Head of caudate nucleus (tissue), 42 donors: Measurements from ENCODE around the gene SFSWAP.

Source experiments
- DNase-seq, 42 donors: peaks; one replicate each; pipeline versions ENCODE4 v3.0.0 to v3.0.0-alpha.2; 2020 to 2021; ENCODE audit warnings: mixed read lengths in 7 of 42
- intact Hi-C: fragments of 100-400 bp; cut with DNase I; formaldehyde crosslinking; loops from one replicate; pipeline ENCODE4 v1.15.0; 2022

SFSWAP gene

GRCh38 chr12:131818821-131819585 is 108.1 kb downstream of the SFSWAP start:
- intact Hi-C loops: no loop called here
- no peak for DNase-seq

DNA sequence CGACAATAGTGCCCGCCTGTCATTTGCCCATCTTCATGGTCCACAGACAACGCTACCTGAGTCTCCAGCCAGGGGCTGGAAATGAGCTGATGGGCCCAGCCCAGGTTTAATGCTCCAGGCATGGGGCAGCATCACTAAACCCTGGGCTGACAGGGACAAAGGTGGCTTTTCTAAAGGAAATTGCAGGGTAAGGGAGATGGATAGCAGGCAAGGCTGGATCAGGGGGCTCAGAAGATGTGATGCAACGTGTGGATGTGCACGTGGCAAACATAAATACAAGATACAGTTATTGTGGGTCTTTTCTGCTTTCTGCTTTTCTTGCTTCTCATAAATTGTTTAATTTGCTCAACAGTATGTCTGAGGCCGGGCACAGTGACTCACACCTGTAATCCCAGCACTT is 113.6 kb downstream of the SFSWAP start:
- DNase-seq: no peak
- intact Hi-C loops: loop anchor here (10.0 kb wide), 1 partner anchor 90 kb away; no protein-coding TSS in a partner anchor

DNA sequence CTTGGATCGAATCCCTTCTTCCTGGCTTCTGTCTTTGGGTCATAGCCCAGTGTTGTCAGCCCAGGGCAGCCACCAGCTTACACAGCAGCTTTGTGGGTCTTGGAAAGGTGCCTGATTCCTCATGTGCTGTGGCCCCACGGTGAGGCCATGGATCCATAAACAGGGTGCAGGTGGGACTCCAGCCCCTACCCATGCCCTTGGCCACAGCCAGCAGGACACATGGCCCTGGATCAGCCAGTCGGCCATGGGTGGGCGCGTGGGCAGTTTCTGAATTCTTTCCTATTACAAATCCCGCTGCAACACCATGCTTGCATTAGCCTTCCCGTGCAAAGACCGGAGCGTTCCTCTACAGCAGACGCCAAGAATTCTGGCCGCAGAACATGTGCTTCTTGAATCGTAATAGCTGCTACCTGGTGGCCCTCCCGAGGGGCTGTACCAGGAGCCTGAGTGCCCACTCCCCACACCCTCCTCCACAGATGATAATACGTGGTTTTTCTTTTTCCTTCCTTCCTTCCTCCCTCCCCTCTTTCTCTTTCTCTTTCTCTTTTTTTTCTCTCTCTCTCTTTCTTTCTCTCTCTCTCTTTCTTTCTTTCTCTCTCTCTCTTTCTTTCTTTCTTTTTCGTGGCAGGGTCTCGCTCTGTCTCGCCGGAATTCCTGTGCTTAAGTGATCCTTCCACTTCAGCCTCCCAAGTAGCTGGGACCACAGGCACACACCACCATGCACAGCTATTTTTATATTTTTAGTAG is 114.4 kb downstream of the SFSWAP start:
- peak in 11 of 42 donors; percentile 39 to 73 (median 51) for DNase-seq

DNA sequence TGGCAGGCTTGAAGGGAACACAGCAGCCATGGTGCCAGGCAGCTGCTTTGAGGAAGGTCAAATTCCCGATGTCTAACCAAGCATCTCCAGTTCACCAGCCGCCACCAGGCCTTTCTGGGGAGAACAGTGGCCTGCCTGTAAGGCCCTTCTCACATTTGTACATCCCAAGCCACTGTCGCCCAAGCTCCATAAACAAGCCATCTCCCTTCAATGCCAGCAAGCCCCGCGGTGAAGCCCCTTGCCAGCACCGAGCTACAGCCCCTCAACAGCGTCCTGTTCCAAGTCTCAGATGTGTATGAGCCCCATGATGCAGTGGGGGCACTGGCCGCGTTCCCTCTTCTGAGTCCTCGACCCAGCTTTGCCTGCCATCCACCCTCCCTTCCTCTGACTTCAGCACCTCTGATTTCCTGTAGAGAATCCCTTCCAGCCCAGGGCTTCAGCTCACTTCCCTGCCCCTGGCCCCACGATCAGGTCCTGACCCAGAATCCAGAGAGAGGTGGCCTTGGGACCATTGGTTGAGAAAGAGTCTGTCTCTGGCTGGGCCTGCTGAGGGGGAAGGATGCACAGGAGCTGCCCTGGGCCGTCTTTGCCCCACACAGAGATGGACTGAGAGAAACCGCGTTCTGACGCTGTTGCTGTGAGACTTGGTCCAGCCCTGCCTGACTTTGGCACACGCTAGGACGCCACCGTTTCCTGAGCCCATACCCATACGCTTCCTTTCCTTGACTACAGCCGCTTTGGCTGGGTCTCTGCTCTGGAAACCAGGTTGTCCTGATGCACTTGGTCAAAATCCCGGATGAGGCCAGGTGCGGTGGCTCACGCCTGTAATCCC is 115.4 kb downstream of the SFSWAP start:
- intact Hi-C loops: loop anchor here (5.0 to 10.0 kb wide), 2 partner anchors 92 to 724 kb away; no protein-coding TSS in a partner anchor

More for the DNA sequence above, 114.4 kb downstream of the SFSWAP start:
- intact Hi-C loops: loop anchor here (5.0 to 10.0 kb wide), 2 partner anchors 91 to 723 kb away; no protein-coding TSS in a partner anchor

DNA sequence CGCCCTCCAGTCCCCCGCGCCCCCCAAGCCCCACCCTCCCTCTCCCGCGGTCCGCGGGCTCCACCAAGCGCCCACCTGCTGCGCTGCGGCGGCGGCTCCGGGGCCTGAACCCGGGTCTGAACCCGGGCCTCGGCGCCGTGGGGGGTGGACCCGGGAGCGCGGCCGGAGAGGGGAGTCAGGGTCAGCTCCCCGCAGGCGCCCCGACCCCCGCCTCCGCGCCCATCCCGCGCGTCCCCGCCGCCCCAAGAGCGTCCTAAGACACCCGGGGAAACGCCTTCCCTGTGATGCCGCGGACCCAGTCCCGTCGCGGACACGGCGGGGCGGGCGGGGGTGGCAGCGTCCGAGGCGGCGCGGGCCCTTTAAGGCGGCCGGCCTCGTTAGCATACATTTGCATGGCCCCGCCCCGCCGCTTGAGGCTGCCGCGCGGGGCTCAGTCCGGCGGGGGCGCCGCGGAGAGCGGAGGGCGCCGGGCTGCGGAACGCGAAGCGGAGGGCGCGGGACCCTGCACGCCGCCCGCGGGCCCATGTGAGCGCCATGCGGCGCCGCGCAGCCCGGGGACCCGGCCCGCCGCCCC is 117.2 kb downstream of the SFSWAP start, which contains the start of gene MMP17:
MMP17 (plus strand) TSS at position 433 of the 574 bp plus-strand sequence; CDS start at position 535, 102 bp downstream.
- intact Hi-C loops: loop anchor here (5.0 to 10.0 kb wide), 2 partner anchors 93 to 726 kb away; no protein-coding TSS in a partner anchor
- DNase-seq: peak in 39 of 42 donors; percentile 42 to 84 (median 65)

More for the DNA sequence above, 115.4 kb downstream of the SFSWAP start:
- DNase-seq: peak in 1 of 42 donors; percentile 20

DNA sequence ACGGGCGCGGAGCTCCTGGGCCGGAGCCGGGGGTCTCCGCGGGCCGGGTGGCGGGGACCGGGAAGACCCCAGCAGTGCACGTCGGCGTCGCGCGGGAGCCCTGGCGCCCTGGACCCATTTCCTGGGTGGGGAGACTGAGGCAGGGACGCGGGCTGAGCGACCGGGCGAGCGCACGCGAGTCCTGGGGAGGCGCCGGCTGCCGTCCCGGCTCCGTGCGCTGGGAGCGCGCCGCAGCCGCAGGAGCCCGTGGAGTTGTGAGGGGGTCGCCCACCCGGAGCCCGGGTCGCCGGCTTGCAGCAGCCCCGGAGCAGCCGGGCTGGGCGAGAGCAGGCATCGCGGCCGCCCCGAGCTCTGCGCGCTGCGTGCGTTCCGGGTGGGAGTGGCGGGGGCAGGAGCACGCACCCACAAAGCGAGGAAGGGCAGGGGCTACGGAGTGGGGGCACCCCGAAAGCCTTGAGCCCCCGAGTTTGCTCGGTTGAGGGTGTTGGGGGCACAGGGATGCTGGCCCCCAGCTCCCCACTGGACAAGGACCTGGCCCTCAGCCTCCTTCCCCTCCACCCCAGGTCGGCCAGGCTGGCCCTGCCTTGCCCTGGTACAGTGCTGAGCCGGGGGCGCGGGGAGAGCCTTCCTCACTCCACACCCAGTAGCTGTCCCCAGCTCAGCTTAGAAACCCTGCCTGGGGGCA is 117.9 kb downstream of the SFSWAP start:
- intact Hi-C loops: loop anchor here (5.0 to 10.0 kb wide), 2 partner anchors 94 to 727 kb away; no protein-coding TSS in a partner anchor
- DNase-seq: peak in 4 of 42 donors; percentile 24 to 49 (median 44)

GRCh38 chr12:131829356-131829747 is 118.5 kb downstream of the SFSWAP start:
- DNase-seq: peak in 9 of 42 donors; percentile 19 to 58 (median 42)
- intact Hi-C loops: loop anchor here (5.0 to 10.0 kb wide), 2 partner anchors 95 to 727 kb away; no protein-coding TSS in a partner anchor

GRCh38 chr12:131829791-131830334 is 119.0 kb downstream of the SFSWAP start:
- intact Hi-C loops: loop anchor here (5.0 to 10.0 kb wide), 2 partner anchors 95 to 728 kb away; no protein-coding TSS in a partner anchor
- peak in 2 of 42 donors; percentile 35 to 50 for DNase-seq

DNA sequence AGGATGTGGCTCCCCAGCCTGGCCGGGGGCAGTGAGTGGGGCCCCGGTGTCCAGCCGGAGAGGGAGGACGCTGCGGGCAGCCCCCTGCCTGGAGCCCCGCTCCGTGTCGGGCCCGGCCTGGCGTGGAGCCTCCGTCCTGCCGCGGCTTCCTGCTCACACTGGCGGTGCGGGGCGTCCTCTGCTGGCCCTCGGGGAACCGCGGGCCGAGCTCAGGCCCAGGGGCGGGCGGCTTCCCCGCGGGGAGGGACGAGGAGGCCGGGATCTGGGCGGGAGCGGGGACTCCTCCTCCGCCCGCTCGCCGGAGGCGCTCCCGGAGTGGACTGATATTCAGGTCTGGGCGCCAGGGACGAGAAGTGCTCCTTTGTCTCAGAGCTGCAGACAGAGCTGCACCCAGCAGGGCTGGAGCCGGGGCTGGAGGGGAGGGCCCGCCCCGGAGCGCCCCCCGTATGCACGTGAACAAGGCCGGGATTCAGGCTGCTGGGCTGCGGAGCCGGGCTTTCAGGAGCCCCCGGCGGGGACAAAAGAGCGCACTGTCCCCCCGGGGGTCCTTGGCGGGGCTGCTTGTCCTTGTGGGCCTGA is 119.5 kb downstream of the SFSWAP start:
- DNase-seq: peak; percentile 59 to 94 (median 85)
- intact Hi-C loops: no loop called here

DNA sequence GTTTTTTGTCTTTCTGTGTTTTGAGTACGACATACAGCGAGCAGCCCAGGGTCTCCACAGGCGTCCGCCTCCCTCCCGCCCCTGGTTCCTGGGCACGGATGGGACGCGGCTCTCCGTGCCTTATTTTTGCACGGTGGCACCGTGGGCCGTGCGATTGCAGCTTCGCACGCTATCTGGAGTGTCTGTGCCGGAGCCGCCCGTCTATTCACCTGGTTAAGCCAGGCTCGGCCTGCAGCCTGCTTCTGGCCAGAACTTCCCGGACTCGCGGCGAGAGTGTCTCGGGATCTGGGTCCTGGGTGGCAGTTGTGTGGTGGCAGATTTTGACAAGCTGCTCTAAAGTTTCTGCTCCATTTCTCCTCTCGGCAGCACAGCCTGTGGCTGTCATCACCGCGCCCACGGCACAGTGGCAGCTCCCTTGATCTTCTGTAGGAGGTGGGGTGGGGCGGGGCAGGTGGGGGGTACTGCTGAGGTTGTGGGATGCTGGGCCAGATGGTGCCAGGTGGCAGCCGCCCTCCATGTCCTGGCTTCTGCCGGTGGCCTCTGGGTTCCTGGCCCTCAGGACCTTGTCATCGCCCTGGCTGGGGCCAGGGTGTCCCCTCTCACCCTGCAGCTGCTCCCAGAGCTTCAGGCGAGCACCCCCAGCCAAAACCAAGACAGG is 120.2 kb downstream of the SFSWAP start:
- peak in 41 of 42 donors; percentile 51 to 90 (median 77) for DNase-seq
- intact Hi-C loops: no loop called here

DNA sequence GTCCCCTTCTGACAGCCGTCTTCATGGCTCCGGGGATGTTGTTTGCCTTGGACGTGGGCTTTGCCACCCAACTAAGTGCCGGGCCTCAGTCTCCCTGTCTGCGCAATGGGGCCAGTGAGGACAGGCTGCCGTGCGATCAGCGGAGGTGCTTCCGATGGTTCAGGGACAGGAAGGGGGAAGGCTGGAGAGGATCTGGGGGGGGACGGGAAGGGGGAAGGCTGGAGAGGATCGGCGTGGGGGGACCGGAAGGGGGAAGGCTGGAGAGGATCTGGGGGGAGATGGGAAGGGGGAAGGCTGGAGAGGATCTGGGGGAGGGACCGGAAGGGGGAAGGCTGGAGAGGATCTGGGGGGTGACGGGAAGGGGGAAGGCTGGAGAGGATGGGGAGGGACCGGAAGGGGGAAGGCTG is 120.7 kb downstream of the SFSWAP start:
- intact Hi-C loops: no loop called here
- DNase-seq: peak in 3 of 42 donors; percentile 31 to 65 (median 37)

- DNase-seq: peak; percentile 68 to 92 (median 80)
- intact Hi-C loops: no loop called here
Observed at GRCh38 chr12:131832321-131833231, 121.7 kb downstream of the SFSWAP start.

GRCh38 chr12:131833288-131833895 is 122.5 kb downstream of the SFSWAP start:
- DNase-seq: peak in 2 of 42 donors; percentile 3 to 18
- intact Hi-C loops: no loop called here

- intact Hi-C loops: no loop called here
- DNase-seq: peak in 41 of 42 donors; percentile 53 to 94 (median 80)
Observed at GRCh38 chr12:131833896-131834641, 123.2 kb downstream of the SFSWAP start.
